ENCODE data around the gene ALDH1L1.
"Not testable (repeated sequence)": the region's sequence is repeated elsewhere in the genome, so short reads cannot be mapped to it uniquely, and the experiment has no call there.

Gene ALDH1L1

GRCh38 chr3:126107957-126108675, 72.3 kb downstream of the ALDH1L1 start:
- no peak for DNase-seq (ENCODE audit: low read depth in 2 of 3, low spot score in 2 of 3)

GRCh38 chr3:126107203-126107939, 73.0 kb downstream of the ALDH1L1 start:
- no peak for DNase-seq (ENCODE audit: low read depth in 2 of 3, low spot score in 2 of 3)

GRCh38 chr3:126106336-126107202, 73.8 kb downstream of the ALDH1L1 start:
- no peak for DNase-seq (ENCODE audit: low read depth in 2 of 3, low spot score in 2 of 3)

DNA sequence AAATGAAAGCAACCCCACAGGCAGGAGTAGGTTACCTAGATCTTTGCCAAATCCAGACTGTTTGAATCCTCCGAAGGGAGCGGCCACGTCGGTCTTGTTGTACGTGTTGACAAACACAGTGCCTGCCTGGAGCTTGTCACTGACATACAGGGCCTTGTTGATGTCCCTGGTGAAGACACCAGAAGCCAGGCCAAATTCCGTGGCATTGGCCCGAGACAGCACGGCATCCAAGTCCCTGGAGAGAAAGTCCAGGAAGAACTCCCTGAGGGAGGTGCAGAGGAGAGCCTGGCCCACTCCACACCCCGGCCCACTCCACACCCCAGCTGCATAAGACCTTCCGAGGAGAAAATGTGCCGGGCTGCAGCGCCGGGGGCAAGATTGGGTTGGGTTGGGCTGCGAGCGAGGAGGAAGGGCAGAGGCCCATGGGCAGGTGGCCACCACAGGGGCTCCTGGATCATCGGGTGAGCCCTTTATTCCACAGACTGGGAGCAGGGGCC, 74.6 kb downstream of the ALDH1L1 start:
- DNase-seq (ENCODE audit: low read depth in 2 of 3, low spot score in 2 of 3) = no peak

DNA sequence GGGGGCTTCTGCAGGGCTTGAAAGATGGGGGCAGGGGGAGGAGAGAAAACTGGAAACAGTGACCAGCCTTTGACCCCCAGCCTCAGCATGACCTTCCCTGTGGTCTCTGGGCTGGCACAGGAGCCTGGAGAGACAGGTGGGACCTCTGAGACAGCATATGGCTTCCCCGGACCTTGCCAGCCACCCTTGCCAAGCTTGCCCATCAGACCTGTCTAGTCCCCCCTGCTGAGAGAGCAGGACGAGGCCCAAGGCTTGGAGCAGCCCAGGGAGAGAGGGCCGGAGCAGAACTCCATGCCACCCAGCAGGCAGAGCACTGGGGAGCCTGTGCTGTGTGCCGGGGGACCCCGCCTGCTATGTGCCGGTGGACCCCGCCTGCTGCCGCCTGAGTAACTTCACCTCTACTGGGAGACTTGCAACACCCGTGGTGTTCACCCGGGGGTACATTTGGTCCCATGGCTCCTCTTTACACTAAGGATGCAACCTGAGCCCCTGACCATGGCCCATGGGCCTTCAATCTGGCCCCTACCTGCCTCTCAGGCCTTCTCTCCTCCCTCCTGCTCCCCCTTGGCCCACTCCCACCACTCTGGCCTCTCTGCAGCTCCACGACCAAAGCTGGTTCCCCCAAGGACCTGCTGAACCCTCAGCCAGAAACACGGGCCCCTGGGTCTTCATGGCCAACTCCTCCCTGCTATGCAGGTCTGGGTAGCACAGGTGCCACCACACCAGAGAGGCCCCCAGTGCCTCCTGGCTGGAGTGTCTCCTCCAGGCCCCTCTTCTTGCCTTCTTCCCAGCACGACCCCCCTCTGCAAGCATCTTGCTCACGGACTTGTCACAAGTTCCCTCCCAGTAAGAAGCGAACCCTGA, 75.4 kb downstream of the ALDH1L1 start:
- DNase-seq (ENCODE audit: low read depth in 2 of 3, low spot score in 2 of 3) = no peak

- DNase-seq (ENCODE audit: low read depth in 2 of 3, low spot score in 2 of 3) = no peak
These were observed 76.3 kb downstream of the ALDH1L1 start for GRCh38 chr3:126104028-126104635.

- no peak for DNase-seq (ENCODE audit: low read depth in 2 of 3, low spot score in 2 of 3)
These were observed 77.0 kb downstream of the ALDH1L1 start for GRCh38 chr3:126103121-126104027.

DNA sequence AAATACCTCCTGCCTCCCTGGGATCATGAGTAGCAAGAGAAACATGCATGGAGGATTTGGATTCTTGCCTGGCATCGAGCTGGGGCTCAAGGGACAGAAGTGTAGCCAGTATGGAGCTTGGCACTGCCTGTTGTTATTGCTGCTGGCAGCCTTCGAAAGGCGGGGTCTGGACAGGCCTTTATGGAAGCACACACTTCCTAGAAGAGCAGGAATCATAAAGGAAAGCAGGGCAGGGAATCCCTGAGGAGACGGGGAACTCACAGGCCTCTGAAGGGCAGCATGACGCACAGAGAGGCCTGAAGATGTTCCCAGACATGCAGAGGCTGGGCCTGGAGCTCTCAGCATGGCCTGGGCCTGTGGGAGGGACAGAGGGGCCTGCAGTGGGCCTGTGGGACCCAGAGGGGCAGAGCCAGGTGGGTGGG, 77.8 kb downstream of the ALDH1L1 start:
- DNase-seq (ENCODE audit: low read depth in 2 of 3, low spot score in 2 of 3) = no peak

GRCh38 chr3:126102011-126102410, 78.4 kb downstream of the ALDH1L1 start:
- no peak for DNase-seq (ENCODE audit: low read depth in 2 of 3, low spot score in 2 of 3)

GRCh38 chr3:126101521-126101982, 78.8 kb downstream of the ALDH1L1 start:
- DNase-seq (ENCODE audit: low read depth in 2 of 3, low spot score in 2 of 3) = no peak

DNA sequence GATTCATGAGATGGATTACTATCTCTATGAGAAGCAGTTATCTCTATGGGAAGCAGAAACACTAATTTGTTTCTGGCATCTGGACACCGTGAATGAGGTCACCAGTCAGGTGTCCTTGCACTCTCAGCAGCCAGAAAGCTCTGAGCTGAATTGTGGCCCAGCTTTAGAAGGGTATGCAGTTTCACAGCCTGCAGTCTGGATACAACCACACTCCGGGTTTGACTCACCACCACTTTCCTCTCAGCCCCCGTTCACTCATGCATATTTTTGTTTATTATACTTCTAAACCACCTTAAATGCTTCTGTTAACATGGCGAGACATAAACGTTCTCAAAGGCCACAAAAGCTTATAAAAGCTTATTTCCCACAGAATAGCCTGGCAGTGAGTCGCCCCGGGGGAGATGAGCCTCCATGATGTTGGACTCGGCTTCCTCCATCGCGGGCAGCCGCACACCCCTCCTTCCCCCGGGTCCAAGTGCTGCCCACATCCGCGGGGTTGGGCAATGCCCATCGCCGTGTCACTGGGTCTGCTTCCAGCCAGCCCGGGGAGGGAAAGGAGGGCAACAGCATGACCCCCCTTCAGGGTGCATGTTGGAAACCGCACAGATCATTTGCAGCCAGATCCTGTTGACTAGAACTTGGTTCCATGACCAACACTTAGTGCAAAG, 79.6 kb downstream of the ALDH1L1 start:
- no peak for DNase-seq (ENCODE audit: low read depth in 2 of 3, low spot score in 2 of 3)

DNA sequence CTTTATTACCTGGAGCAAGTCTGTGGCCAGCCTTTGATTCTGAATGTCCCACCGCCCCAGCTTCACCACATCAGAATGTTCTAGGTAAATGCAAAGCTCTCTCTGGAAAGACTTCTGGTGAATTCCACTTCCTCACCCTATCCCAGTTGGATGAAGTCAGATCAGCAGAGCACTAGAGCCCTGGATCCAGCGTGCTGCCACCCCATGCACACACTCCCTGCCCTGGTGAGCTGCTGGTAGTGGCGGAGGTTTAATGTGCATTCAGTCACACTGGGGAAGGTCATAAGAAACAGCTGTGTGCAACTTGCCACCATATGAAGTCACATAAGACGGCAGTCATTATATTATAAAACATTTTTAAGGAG, 80.1 kb downstream of the ALDH1L1 start:
- no peak for DNase-seq (ENCODE audit: low read depth in 2 of 3, low spot score in 2 of 3)

GRCh38 chr3:126098391-126098858, 82.0 kb downstream of the ALDH1L1 start:
- DNase-seq (ENCODE audit: low read depth in 2 of 3, low spot score in 2 of 3) = no peak

- DNase-seq (ENCODE audit: low read depth in 2 of 3, low spot score in 2 of 3) = no peak
These were observed 82.6 kb downstream of the ALDH1L1 start for GRCh38 chr3:126097801-126098200.

- DNase-seq (ENCODE audit: low read depth in 2 of 3, low spot score in 2 of 3) = not testable (repeated sequence)
These were observed 84.1 kb downstream of the ALDH1L1 start for GRCh38 chr3:126096274-126096673.

GRCh38 chr3:126092128-126092527, 88.3 kb downstream of the ALDH1L1 start:
- not testable (repeated sequence) for DNase-seq (ENCODE audit: low read depth in 2 of 3, low spot score in 2 of 3)

- no peak for DNase-seq (ENCODE audit: low read depth in 2 of 3, low spot score in 2 of 3)
These were observed 92.7 kb downstream of the ALDH1L1 start for GRCh38 chr3:126087552-126088175.

DNA sequence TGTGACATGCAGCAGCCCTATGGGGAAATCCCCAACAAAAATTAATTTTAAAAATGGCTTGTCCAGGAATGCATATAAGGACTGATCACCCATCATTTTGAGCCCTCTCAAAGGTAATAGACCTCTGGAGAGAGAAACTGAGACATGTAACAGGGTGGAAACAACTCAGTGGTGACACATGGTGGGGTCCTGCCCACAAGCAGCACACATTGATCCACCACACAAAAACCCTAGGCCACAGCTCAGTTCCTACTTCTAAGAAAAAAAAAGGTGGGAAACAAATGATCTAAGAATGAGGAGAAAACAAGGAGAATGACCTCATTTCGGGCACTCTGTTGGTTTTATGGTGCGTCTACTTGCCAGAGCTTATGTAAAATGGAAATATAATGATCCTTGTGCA, 94.5 kb downstream of the ALDH1L1 start:
- no peak for DNase-seq (ENCODE audit: low read depth in 2 of 3, low spot score in 2 of 3)
